GDM1 (cell line): Measurements from ENCODE around the gene ZNF506.
"Not testable (repeated sequence)": the region's sequence is repeated elsewhere in the genome, so short reads cannot be mapped to it uniquely, and the experiment has no call there.

Source experiments
- DNase-seq: peaks from one replicate; lab custom pipeline; 2025; lab: John Stamatoyannopoulos, UW

The ZNF506 gene

GRCh38 chr19:19821366-19821951 lies at the start of gene ZNF506:
Gene ZNF506, minus strand, starts transcription at chr19:19821750. Its CDS starts 147 bp downstream, at chr19:19821603.
- peak; percentile 91 for DNase-seq

- DNase-seq: not testable (repeated sequence)
Measured at GRCh38 chr19:19870086-19870485, 48.5 kb upstream of the ZNF506 start.

- DNase-seq: no peak
Measured at GRCh38 chr19:19866611-19867248, 45.2 kb upstream of the ZNF506 start.

GRCh38 chr19:19865750-19866610 lies 44.4 kb upstream of the ZNF506 start, which contains the start of gene ZNF253:
Gene ZNF253, plus strand, starts transcription at chr19:19865882. Its CDS starts 115 bp downstream, at chr19:19865997.
- no peak for DNase-seq

- no peak for DNase-seq
Measured at GRCh38 chr19:19860756-19861390, 39.3 kb upstream of the ZNF506 start.

- no peak for DNase-seq
Measured at GRCh38 chr19:19858751-19859150, 37.2 kb upstream of the ZNF506 start.

GRCh38 chr19:19851740-19852139 lies 30.2 kb upstream of the ZNF506 start:
- peak; percentile 5 for DNase-seq

- DNase-seq: no peak
Measured at GRCh38 chr19:19849056-19849455, 27.5 kb upstream of the ZNF506 start.

- DNase-seq: no peak
Measured at GRCh38 chr19:19847781-19848180, 26.2 kb upstream of the ZNF506 start.

GRCh38 chr19:19835560-19836038 lies 14.0 kb upstream of the ZNF506 start:
- DNase-seq: no peak

- DNase-seq: no peak
Measured at GRCh38 chr19:19826875-19827274, 5.3 kb upstream of the ZNF506 start.

- DNase-seq: no peak
Measured at GRCh38 chr19:19823916-19824315, 2.4 kb upstream of the ZNF506 start.

- not testable (repeated sequence) for DNase-seq
Measured at GRCh38 chr19:19821976-19822375, 426 bp upstream of the ZNF506 start.

GRCh38 chr19:19820774-19821320 lies 703 bp downstream of the ZNF506 start:
- DNase-seq: no peak

GRCh38 chr19:19817357-19817756 lies 4.2 kb downstream of the ZNF506 start:
- no peak for DNase-seq

GRCh38 chr19:19816679-19817078 lies 4.9 kb downstream of the ZNF506 start:
- DNase-seq: no peak

GRCh38 chr19:19811999-19812398 lies 9.6 kb downstream of the ZNF506 start:
- DNase-seq: not testable (repeated sequence)

GRCh38 chr19:19805480-19805879 lies 16.1 kb downstream of the ZNF506 start:
- no peak for DNase-seq

GRCh38 chr19:19788015-19788414 lies 33.5 kb downstream of the ZNF506 start:
- no peak for DNase-seq

- not testable (repeated sequence) for DNase-seq
Measured at GRCh38 chr19:19785476-19785875, 36.1 kb downstream of the ZNF506 start.

- no peak for DNase-seq
Measured at GRCh38 chr19:19782783-19783182, 38.8 kb downstream of the ZNF506 start.

GRCh38 chr19:19781791-19782190 lies 39.8 kb downstream of the ZNF506 start:
- DNase-seq: not testable (repeated sequence)
